Psoas muscle (tissue), 8 donors: ENCODE data around the gene SSMEM1. TPM values are rescaled to one million over a fixed set of nuclear protein-coding genes. Genes with fewer than 3 reads are reported as not detected.

Source experiments
- ATAC-seq, 4 donors: fragments of 200-7000 bp; cut with Tn5 transposase; one replicate each; pipeline ENCODE4 v1.9.1; 2020; ENCODE audit warnings: moderate library complexity in 3 of 4, mild to moderate bottlenecking in 2 of 4
- DNase-seq, 2 donors: peaks; one replicate each; pipeline ENCODE4 v3.0.0-alpha.2; 2020
- H3K27ac ChIP-seq: fragments of 200-600 bp; one replicate; pipeline ENCODE4 v1.8.0; 2022
- H3K27me3 ChIP-seq, 3 donors: fragments of 200-600 bp in 1 of 3; one replicate each; pipeline versions ENCODE4 v1.6.1 to v1.8.0; 2013 to 2022; ENCODE audit warnings: low read length in 2 of 3, mild to moderate bottlenecking in 2 of 3, moderate library complexity in 1 of 3; ENCODE audit not compliant: insufficient read depth in 3 of 3
- H3K36me3 ChIP-seq, 2 donors: fragments of 200-600 bp in 1 of 2; one replicate each; pipeline versions ENCODE4 v1.6.1 to v1.8.0; 2013 to 2022; ENCODE audit warnings: low read depth in 1 of 2, mild to moderate bottlenecking in 1 of 2, moderate library complexity in 1 of 2; ENCODE audit not compliant: insufficient read depth in 1 of 2
- H3K4me1 ChIP-seq: fragments of 200-600 bp; one replicate; pipeline ENCODE4 v1.8.0; 2022
- H3K4me3 ChIP-seq: fragments of 200-600 bp; one replicate; pipeline ENCODE4 v1.8.0; 2022; ENCODE audit warnings: mild to moderate bottlenecking
- H3K9me3 ChIP-seq: fragments of 200-600 bp; one replicate; pipeline ENCODE4 v1.8.0; 2022
- CTCF ChIP-seq: fragments of 200-600 bp; IDR thresholded peaks from one replicate; pipeline ENCODE4 v1.8.0; 2022; ENCODE audit warnings: antibody characterized with exemption
- WGBS, 3 donors: extraction: QIAGEN DNeasy Blood & Tissue Kit; methylation state at CpG; one replicate each; pipeline versions ENCODE4 v1.1.6 to v1.1.7; 2013; 5-methylcytosine and 5-hydroxymethylcytosine counted together
- intact Hi-C, 2 donors: fragments of 100-400 bp; cut with DNase I; formaldehyde crosslinking; loops; one replicate each; pipeline versions ENCODE4 v1.11.0 to v1.14.2; 2022
- polyA plus RNA-seq, 3 donors: library from polyadenylated mRNA; stranded (reverse); fragments of 200-250 nt; gene quantifications; one replicate each; pipeline ENCODE4 v1.2.3, GENCODE V29; 2013
- total RNA-seq, 4 donors: library from RNA; stranded (reverse); fragmentation: NEBNext Ultra II Directional in 2 of 4; extraction: Animal tissue kit (Norgen Biotek cat#: 25700) in 2 of 4; gene quantifications; one replicate each; pipeline versions ENCODE4 v1.2.1 to v1.2.4, GENCODE V29; 2021 to 2023
- donor health status: healthy with polysubstance abuse.
- donor health status: DM: no; HTN: no; CAD: no; lungs with moderate emphysema.
- donor health status: Bipolar disorder and iron deficiency.
- donor health status: healthy.
- donor health status: DM: yes; HTN: yes; CAD: no.
- donor health status: DM: no; HTN: no; CAD: no.
- donor health status: DM: no; HTN: no; CAD: no.
- donor health status: DM: yes; HTN: yes; CAD: no.

Gene SSMEM1
- total and polyA plus RNA-seq, 7 donors: not detected

DNA sequence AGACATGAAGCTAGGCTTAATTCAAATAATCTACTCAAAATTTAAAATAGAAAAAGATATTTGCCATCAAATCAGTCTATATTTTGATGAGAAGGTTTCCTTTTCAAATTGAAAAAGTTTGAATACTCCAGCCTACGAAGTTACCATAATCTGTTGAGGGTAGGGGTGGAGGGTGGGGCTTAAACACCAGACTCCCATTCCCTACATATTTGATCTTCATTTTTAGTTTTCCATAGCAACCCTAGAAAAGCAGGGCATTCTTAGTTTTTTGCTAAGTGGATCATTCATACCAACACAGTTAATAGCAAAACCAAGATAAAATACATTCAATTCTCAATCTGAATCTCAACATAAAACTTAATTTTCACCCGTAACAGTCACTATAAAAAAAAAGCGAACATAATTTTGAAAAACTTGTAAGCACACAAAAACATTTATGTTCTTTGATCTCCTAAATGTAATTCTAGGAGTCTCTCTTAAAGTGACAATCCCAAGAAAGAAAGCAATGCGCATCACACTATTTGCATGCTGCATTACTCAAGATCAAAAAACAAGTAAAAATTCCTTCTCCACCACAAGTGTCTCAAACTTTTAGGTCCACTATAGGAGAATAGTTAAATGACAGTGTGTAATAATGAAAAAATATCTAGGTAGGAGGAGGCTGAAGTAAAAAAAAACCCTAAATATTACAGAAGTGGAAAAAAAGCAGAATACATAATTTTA, 33.3 kb upstream of the SSMEM1 start:
- TF ChIP-seq CTCF: no peak
- WGBS, 3 donors: 94 to 96% (median 95%) methylated on average over 4 of the region's 4 CpGs
- no peak overlapping the region for H3K27ac ChIP-seq
- DNase-seq: no peak
- no peak overlapping the region for H3K4me3 ChIP-seq
- no peaks in the 10 kb centered on the region for H3K4me1 ChIP-seq
- intact Hi-C loops: no loop called here
- peaks cover 6 to 81% of the 10 kb centered on the region in 2 donors for H3K36me3 ChIP-seq
- H3K27me3 ChIP-seq: no peaks in the 10 kb centered on the region
- H3K9me3 ChIP-seq: no peaks in the 10 kb centered on the region
- no peak for ATAC-seq

GRCh38 chr7:130178251-130178650, 29.4 kb upstream of the SSMEM1 start:
- no peak for ATAC-seq
- Histone ChIP-seq H3K4me1 (no peaks in the 10 kb centered on the region), H3K9me3 (no peaks in the 10 kb centered on the region), H3K27ac (no peak overlapping the region), H3K27me3 (no peaks in the 10 kb centered on the region), H3K36me3 (peaks cover 2 to 79% of the 10 kb centered on the region in 2 donors), H3K4me3 (no peak overlapping the region)
- 93 to 97% (median 94%) methylated on average over 4 of the region's 4 CpGs for WGBS, 3 donors
- TF ChIP-seq CTCF: no peak
- DNase-seq: no peak
- intact Hi-C loops: no loop called here

GRCh38 chr7:130179631-130180030, 28.0 kb upstream of the SSMEM1 start:
- Histone ChIP-seq H3K4me1 (no peaks in the 10 kb centered on the region), H3K27me3 (no peaks in the 10 kb centered on the region), H3K4me3 (no peak overlapping the region), H3K9me3 (no peaks in the 10 kb centered on the region), H3K36me3 (peaks cover 2 to 78% of the 10 kb centered on the region in 2 donors), H3K27ac (no peak overlapping the region)
- DNase-seq: no peak
- no peak for ATAC-seq
- intact Hi-C loops: no loop called here
- TF ChIP-seq CTCF: no peak
- WGBS, 3 donors: 93 to 100% (median 98%) methylated on average over 2 of the region's 2 CpGs

GRCh38 chr7:130180571-130181262, 26.9 kb upstream of the SSMEM1 start:
- Histone ChIP-seq H3K27ac (no peak overlapping the region), H3K27me3 (no peaks in the 10 kb centered on the region), H3K4me3 (no peak overlapping the region), H3K36me3 (peaks cover 2 to 73% of the 10 kb centered on the region in 2 donors), H3K4me1 (no peaks in the 10 kb centered on the region), H3K9me3 (no peaks in the 10 kb centered on the region)
- no peak for TF ChIP-seq CTCF
- no peak for ATAC-seq
- DNase-seq: no peak
- intact Hi-C loops: no loop called here
- WGBS, 3 donors: 97 to 98% (median 97%) methylated on average over 9 of the region's 9 CpGs
